SK-N-SH treated with all-trans-retinoic acid at 6 μM for 48 hours (cell line): ENCODE results near the gene DHRS12.

Experiments used
- ATAC-seq: fragments of 200-7000 bp; cut with Tn5 transposase; 3 replicates; pipeline ENCODE4 v1.9.1; 2020; ENCODE audit warnings: mild to moderate bottlenecking, moderate library complexity
- ARNTL ChIP-seq: fragments of 450-650 bp; formaldehyde crosslinking; IDR thresholded peaks from 2 replicates; pipeline ENCODE4 v1.5.0; 2020; ENCODE audit warnings: low read depth, mild to moderate bottlenecking, moderate library complexity, borderline replicate concordance
- BACH2 ChIP-seq: fragments of 250-450 bp; sonication (Bioruptor Pico); IDR thresholded peaks from 2 replicates; pipeline ENCODE4 v1.9.0; 2021; ENCODE audit warnings: mild to moderate bottlenecking, borderline replicate concordance
- CSDC2 ChIP-seq: fragments of 250-450 bp; sonication (Bioruptor Pico); IDR thresholded peaks from 2 replicates; pipeline ENCODE4 v1.5.0; 2020; ENCODE audit warnings: mild to moderate bottlenecking, moderate library complexity
- ESRRG ChIP-seq: fragments of 250-450 bp; sonication (Bioruptor Pico); IDR thresholded peaks from 2 replicates; pipeline ENCODE4 v1.6.1; 2021; ENCODE audit warnings: mild to moderate bottlenecking
- GLIS3 ChIP-seq: fragments of 250-450 bp; sonication (Bioruptor Pico); IDR thresholded peaks from 2 replicates; pipeline ENCODE4 v1.5.0; 2020; ENCODE audit warnings: mild to moderate bottlenecking, moderate library complexity
- ISL1 ChIP-seq: fragments of 250-450 bp; sonication (Bioruptor Pico); IDR thresholded peaks from 2 replicates; pipeline ENCODE4 v2.1.2; 2022; ENCODE audit warnings: mild to moderate bottlenecking, moderate library complexity
- OSR1 ChIP-seq: fragments of 250-450 bp; sonication (Bioruptor Pico); IDR thresholded peaks from 2 replicates; pipeline ENCODE4 v1.8.0; 2022; ENCODE audit warnings: moderate library complexity, mild to moderate bottlenecking, inconsistent platforms
- RARB ChIP-seq: fragments of 250-450 bp; sonication (Bioruptor Pico); IDR thresholded peaks from 2 replicates; pipeline ENCODE4 v1.8.0; 2021; ENCODE audit warnings: mild to moderate bottlenecking, moderate library complexity
- SNAI2 ChIP-seq: fragments of 250-450 bp; sonication (Bioruptor Pico); IDR thresholded peaks from 2 replicates; pipeline ENCODE4 v1.5.0; 2020; ENCODE audit warnings: mild to moderate bottlenecking, moderate library complexity
- TCF4 ChIP-seq: fragments of 250-450 bp; sonication (Bioruptor Pico); IDR thresholded peaks from 2 replicates; pipeline ENCODE4 v1.8.0; 2021; ENCODE audit warnings: mild to moderate bottlenecking, moderate library complexity, borderline replicate concordance
- TOX ChIP-seq: fragments of 250-450 bp; sonication (Bioruptor Pico); IDR thresholded peaks from 2 replicates; pipeline ENCODE4 v1.8.0; 2021; ENCODE audit warnings: mild to moderate bottlenecking, moderate library complexity, borderline replicate concordance
- ZC3H10 ChIP-seq: fragments of 250-450 bp; sonication (Bioruptor Pico); IDR thresholded peaks from 2 replicates; pipeline ENCODE4 v1.5.1; 2021; ENCODE audit warnings: mild to moderate bottlenecking, moderate library complexity
- ZFP3 ChIP-seq: fragments of 250-450 bp; sonication (Bioruptor Pico); IDR thresholded peaks from 2 replicates; pipeline ENCODE4 v1.5.0; 2020; ENCODE audit warnings: mild to moderate bottlenecking, moderate library complexity
- ZFP30 ChIP-seq: fragments of 450-650 bp; formaldehyde crosslinking; IDR thresholded peaks from 2 replicates; pipeline ENCODE4 v1.5.0; 2022; ENCODE audit warnings: mild to moderate bottlenecking, moderate library complexity
- ZNF565 ChIP-seq: fragments of 450-650 bp; formaldehyde crosslinking; conservative IDR thresholded peaks from 2 replicates; pipeline ENCODE4 v1.5.0; 2020; ENCODE audit warnings: low read depth, mild to moderate bottlenecking, moderate library complexity
- ZNF70 ChIP-seq: fragments of 450-650 bp; formaldehyde crosslinking; IDR thresholded peaks from 2 replicates; pipeline ENCODE4 v1.5.0; 2020; ENCODE audit warnings: mild to moderate bottlenecking, moderate library complexity
- ZNF8 ChIP-seq: fragments of 450-650 bp; formaldehyde crosslinking; IDR thresholded peaks from 2 replicates; pipeline ENCODE4 v1.5.0; 2020; ENCODE audit warnings: mild to moderate bottlenecking, moderate library complexity
- TF ChIP-seq, protein P1 (sequence below): fragments of 250-450 bp; sonication (Bioruptor Pico); IDR thresholded peaks from 2 replicates; pipeline ENCODE4 v1.5.1; 2021; ENCODE audit warnings: mild to moderate bottlenecking, moderate library complexity
- TF ChIP-seq, protein P2 (sequence below): fragments of 250-450 bp; sonication (Bioruptor Pico); IDR thresholded peaks from 2 replicates; pipeline ENCODE4 v1.5.1; 2020; ENCODE audit warnings: low read depth, mild to moderate bottlenecking, moderate library complexity
- TF ChIP-seq, protein P3 (sequence below): fragments of 250-450 bp; sonication (Bioruptor Pico); IDR thresholded peaks from 2 replicates; pipeline ENCODE4 v1.8.0; 2020; ENCODE audit warnings: mild to moderate bottlenecking, moderate library complexity, borderline replicate concordance
- TF ChIP-seq, protein P4 (sequence below): fragments of 250-450 bp; sonication (Bioruptor Pico); IDR thresholded peaks from 2 replicates; pipeline ENCODE4 v1.8.0; 2021; ENCODE audit warnings: low read depth, mild to moderate bottlenecking, moderate library complexity, borderline replicate concordance
- TF ChIP-seq, protein P5 (sequence below): fragments of 250-450 bp; sonication (Bioruptor Pico); IDR thresholded peaks from 2 replicates; pipeline ENCODE4 v1.5.0; 2020; ENCODE audit warnings: mild to moderate bottlenecking, moderate library complexity

DHRS12 gene

DNA sequence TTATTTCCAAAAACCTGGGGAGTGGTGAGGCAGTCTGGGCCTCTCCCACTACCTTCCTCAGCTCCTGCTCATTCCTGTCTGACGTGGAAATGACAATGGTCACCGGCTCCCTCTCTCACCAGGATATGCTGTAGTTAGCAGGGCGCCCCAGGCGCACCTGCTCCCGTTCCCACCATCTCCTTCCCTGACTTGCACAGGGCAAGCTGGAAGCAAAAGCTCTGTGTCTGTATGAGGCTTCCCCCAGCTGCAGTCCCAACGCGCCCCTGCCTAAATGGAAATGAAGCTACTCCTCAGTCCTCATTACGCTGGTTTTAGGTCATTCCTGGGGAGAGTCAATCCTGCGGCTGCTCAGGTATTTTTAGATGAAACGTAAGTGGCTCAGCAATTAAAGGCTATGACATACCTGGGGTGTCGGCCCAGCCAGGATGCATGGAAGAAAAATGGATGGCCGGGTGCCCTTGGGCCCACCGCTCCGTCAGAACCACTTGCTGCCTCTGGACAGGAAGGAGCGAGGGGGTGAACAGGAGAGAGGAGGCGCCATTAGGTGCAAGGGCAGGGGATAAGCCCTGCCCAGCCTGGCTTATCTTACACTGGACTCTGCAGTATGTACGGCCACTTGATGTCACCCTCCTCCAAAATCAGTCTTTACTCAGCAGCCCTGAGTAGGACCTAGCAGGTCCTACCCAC is 32.4 kb downstream of the DHRS12 start (continued):
- TF ChIP-seq, protein P1, sequence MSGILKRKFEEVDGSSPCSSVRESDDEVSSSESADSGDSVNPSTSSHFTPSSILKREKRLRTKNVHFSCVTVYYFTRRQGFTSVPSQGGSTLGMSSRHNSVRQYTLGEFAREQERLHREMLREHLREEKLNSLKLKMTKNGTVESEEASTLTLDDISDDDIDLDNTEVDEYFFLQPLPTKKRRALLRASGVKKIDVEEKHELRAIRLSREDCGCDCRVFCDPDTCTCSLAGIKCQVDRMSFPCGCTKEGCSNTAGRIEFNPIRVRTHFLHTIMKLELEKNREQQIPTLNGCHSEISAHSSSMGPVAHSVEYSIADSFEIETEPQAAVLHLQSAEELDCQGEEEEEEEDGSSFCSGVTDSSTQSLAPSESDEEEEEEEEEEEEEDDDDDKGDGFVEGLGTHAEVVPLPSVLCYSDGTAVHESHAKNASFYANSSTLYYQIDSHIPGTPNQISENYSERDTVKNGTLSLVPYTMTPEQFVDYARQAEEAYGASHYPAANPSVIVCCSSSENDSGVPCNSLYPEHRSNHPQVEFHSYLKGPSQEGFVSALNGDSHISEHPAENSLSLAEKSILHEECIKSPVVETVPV (CRISPR knock-in tag): no peak
- TF ChIP-seq OSR1 (CRISPR knock-in tag): no peak
- TF ChIP-seq SNAI2 (CRISPR knock-in tag): no peak
- TF ChIP-seq ZNF70: no peak
- TF ChIP-seq RARB (CRISPR knock-in tag): no peak
- TF ChIP-seq ZFP30: no peak
- TF ChIP-seq, all 23 proteins: peak for 0

DNA sequence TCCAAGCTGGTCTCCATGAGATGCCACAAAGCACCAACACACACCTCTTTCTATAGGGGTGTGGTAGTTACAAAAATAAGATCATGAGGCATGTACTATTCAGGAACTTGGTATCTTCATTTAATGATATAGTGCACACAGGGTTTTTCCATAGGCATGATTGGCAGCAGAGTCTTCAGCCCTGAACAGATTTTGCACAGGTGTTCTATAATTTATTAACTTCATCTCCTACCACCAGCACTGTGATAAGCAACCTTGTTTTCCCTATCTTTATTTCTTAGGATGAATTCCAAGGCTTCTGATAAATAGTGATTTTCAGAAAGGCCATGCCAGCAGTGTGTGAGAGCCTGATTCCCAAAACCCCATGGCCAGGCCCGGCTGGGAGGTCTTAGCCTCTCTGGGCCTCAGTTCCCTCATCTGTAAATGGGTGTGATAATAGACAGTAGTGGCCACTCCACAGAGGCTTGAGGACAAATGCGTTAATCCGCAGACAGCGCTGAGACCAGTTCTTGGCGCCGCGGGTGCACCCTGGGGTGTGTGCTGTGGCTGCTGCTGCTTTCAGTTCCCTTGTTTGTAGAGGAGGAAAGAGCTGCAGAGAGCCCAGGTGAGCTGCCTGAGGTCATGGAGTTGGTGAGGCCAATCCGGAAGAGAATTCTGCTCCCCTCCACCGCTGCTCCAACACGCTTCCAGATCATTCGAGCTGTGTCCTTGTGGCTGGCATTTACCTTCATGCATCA is 33.1 kb downstream of the DHRS12 start:
- no peak for TF ChIP-seq GLIS3 (CRISPR knock-in tag)
- TF ChIP-seq BACH2: no peak
- TF ChIP-seq ESRRG (CRISPR knock-in tag): no peak
- TF ChIP-seq, protein P2, sequence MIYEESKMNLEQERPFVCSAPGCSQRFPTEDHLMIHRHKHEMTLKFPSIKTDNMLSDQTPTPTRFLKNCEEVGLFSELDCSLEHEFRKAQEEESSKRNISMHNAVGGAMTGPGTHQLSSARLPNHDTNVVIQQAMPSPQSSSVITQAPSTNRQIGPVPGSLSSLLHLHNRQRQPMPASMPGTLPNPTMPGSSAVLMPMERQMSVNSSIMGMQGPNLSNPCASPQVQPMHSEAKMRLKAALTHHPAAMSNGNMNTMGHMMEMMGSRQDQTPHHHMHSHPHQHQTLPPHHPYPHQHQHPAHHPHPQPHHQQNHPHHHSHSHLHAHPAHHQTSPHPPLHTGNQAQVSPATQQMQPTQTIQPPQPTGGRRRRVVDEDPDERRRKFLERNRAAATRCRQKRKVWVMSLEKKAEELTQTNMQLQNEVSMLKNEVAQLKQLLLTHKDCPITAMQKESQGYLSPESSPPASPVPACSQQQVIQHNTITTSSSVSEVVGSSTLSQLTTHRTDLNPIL (CRISPR knock-in tag): no peak
- TF ChIP-seq, protein P3, sequence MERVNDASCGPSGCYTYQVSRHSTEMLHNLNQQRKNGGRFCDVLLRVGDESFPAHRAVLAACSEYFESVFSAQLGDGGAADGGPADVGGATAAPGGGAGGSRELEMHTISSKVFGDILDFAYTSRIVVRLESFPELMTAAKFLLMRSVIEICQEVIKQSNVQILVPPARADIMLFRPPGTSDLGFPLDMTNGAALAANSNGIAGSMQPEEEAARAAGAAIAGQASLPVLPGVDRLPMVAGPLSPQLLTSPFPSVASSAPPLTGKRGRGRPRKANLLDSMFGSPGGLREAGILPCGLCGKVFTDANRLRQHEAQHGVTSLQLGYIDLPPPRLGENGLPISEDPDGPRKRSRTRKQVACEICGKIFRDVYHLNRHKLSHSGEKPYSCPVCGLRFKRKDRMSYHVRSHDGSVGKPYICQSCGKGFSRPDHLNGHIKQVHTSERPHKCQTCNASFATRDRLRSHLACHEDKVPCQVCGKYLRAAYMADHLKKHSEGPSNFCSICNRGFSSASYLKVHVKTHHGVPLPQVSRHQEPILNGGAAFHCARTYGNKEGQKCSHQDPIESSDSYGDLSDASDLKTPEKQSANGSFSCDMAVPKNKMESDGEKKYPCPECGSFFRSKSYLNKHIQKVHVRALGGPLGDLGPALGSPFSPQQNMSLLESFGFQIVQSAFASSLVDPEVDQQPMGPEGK: no peak
- no peak for TF ChIP-seq SNAI2 (CRISPR knock-in tag)
- no peak for TF ChIP-seq OSR1 (CRISPR knock-in tag)
- no peak for TF ChIP-seq ZFP3
- no peak for TF ChIP-seq ZNF565 (CRISPR knock-in tag)
- no peak for ATAC-seq

DNA sequence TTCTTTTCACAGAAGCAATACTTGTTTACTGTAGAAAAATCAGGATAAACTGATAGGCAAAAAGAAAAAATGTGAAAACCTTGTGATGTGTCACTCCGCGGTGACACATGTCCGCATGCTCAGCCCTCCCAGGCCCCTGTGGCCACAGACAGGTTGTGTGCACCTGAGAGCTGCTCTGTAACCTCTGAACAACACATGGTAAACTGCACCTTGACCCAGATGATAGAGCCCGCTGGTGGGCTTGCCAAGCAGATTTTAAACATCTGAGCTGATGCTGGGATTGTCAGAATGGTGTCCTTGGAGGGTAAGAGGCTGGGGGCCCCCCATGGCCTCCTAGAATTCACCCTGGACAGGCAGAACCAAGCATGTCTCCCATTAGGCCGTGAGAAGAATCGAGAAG is 33.8 kb downstream of the DHRS12 start:
- no peak for ATAC-seq
- TF ChIP-seq GLIS3 (CRISPR knock-in tag) (no peak), TOX (CRISPR knock-in tag) (no peak), OSR1 (CRISPR knock-in tag) (no peak), ZNF565 (CRISPR knock-in tag) (no peak), TCF4 (CRISPR knock-in tag) (no peak), ZC3H10 (CRISPR knock-in tag) (no peak), ZFP3 (no peak), ISL1 (CRISPR knock-in tag) (no peak)
- TF ChIP-seq, protein P4, sequence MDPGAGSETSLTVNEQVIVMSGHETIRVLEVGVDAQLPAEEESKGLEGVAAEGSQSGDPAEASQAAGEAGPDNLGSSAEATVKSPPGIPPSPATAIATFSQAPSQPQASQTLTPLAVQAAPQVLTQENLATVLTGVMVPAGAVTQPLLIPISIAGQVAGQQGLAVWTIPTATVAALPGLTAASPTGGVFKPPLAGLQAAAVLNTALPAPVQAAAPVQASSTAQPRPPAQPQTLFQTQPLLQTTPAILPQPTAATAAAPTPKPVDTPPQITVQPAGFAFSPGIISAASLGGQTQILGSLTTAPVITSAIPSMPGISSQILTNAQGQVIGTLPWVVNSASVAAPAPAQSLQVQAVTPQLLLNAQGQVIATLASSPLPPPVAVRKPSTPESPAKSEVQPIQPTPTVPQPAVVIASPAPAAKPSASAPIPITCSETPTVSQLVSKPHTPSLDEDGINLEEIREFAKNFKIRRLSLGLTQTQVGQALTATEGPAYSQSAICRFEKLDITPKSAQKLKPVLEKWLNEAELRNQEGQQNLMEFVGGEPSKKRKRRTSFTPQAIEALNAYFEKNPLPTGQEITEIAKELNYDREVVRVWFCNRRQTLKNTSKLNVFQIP: no peak
- TF ChIP-seq, protein P1 (CRISPR knock-in tag): no peak

DNA sequence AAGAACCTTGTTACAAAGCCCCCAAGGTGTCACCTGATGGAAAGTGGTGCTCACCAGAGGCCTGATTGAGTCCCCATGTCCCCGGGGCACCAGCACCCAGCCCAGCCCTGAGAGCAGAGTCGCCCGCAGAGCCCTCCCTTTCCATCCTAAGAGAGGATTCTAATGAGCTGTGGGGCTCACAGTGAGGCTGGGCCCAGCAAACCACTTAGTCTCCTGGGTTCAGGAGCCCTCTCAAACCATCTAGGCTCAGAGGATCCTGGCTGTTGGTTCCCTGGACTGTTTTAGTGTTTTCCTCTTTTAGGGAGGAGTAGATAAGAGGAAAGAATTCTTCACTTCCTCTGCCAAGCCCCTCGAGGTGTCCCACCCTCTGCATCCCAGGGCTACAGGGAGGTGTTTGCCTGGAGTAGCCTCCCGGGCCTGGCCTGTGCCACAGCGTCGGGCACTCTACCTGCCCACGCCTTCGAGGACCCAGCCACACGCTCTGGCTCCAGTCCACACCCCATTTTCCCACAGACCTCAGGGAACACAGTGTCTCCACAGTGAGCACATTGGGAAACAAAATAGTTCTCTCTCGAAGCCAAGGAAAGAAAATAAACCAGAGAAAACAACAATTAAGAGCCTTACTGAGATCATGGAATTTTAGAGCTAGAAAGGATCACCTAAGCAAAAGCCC is 34.4 kb downstream of the DHRS12 start:
- ATAC-seq: no peak; the same call in 2 of the 3 replicates
- TF ChIP-seq ZFP30 (no peak), ARNTL (CRISPR knock-in tag) (no peak), ZNF565 (CRISPR knock-in tag) (no peak), ZNF8 (CRISPR knock-in tag) (no peak), CSDC2 (CRISPR knock-in tag) (no peak), ISL1 (CRISPR knock-in tag) (no peak), ZC3H10 (CRISPR knock-in tag) (no peak), ZNF70 (no peak), SNAI2 (CRISPR knock-in tag) (no peak)
- TF ChIP-seq, protein P4: no peak
- TF ChIP-seq, protein P5, sequence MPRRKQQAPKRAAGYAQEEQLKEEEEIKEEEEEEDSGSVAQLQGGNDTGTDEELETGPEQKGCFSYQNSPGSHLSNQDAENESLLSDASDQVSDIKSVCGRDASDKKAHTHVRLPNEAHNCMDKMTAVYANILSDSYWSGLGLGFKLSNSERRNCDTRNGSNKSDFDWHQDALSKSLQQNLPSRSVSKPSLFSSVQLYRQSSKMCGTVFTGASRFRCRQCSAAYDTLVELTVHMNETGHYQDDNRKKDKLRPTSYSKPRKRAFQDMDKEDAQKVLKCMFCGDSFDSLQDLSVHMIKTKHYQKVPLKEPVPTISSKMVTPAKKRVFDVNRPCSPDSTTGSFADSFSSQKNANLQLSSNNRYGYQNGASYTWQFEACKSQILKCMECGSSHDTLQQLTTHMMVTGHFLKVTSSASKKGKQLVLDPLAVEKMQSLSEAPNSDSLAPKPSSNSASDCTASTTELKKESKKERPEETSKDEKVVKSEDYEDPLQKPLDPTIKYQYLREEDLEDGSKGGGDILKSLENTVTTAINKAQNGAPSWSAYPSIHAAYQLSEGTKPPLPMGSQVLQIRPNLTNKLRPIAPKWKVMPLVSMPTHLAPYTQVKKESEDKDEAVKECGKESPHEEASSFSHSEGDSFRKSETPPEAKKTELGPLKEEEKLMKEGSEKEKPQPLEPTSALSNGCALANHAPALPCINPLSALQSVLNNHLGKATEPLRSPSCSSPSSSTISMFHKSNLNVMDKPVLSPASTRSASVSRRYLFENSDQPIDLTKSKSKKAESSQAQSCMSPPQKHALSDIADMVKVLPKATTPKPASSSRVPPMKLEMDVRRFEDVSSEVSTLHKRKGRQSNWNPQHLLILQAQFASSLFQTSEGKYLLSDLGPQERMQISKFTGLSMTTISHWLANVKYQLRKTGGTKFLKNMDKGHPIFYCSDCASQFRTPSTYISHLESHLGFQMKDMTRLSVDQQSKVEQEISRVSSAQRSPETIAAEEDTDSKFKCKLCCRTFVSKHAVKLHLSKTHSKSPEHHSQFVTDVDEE (CRISPR knock-in tag): no peak
